ENCODE results near the gene ZBTB6. TPM values are rescaled to one million over a fixed set of nuclear protein-coding genes. Genes with fewer than 3 reads are reported as not detected.

The ZBTB6 gene
- total and polyA plus RNA-seq, 9 of the 15 experiments (the other 6 are each of a cell fraction or from before 2014, with no cell fraction given) = 1.4 to 7.2 (median 5.3) TPM

GRCh38 chr9:122863407-122863806 is 49.7 kb downstream of the ZBTB6 start:
- POLR2A ChIA-PET = no interaction called here
- Histone ChIP-seq H3K9me3 (replicated peaks; ENCODE audit: control insufficient read depth, insufficient read depth, low read depth, low read length) (no peaks in the 10 kb centered on the region), H3K27ac (ENCODE audit: extremely low read depth, low read depth, low read length) (no peak overlapping the region), H3K27me3 (ENCODE audit: control insufficient read depth in 2 of 2, insufficient read depth in 2 of 2, low read length in 2 of 2) (no peaks in the 10 kb centered on the region), H3K4me1 (replicated peaks in 1 of 2; ENCODE audit: control insufficient read depth in 2 of 2, insufficient read depth in 2 of 2, low read length in 2 of 2) (no peaks in the 10 kb centered on the region), H3K4me2 (ENCODE audit: insufficient read depth, low read length) (no peak overlapping the region), H3K36me3 (ENCODE audit: control insufficient read depth, insufficient read depth, low read length) (peaks cover 39% of the 10 kb centered on the region), H3K79me2 (ENCODE audit: control insufficient read depth, insufficient read depth, low read length) (no peaks in the 10 kb centered on the region), H3K4me3 (no peak overlapping the region), H4K20me1 (replicated peaks; ENCODE audit: control insufficient read depth, insufficient read depth, low read length) (no peaks in the 10 kb centered on the region), H3K9ac (ENCODE audit: insufficient read depth in 1 of 2, low read depth in 2 of 2, low read length in 2 of 2) (no peak overlapping the region), H3K9me1 (ENCODE audit: control insufficient read depth, insufficient read depth, low read length) (no peaks in the 10 kb centered on the region), H2AFZ (ENCODE audit: low read depth, low read length) (no peak overlapping the region)
- no TSS peak for BruUV-seq (replicated peaks)
- in situ Hi-C loops (cut with MboI) = no loop called here
- CTCF ChIA-PET (ENCODE audit: low intra/inter-chr PET ratio) = no interaction called here
- TF ChIP-seq CLOCK (CRISPR knock-in tag; IDR thresholded peaks at IDR 0.05; ENCODE audit: borderline replicate concordance) (no peak), MITF (IDR thresholded peaks at IDR 0.05) (no peak), CGGBP1 (CRISPR knock-in tag; IDR thresholded peaks at IDR 0.05) (no peak), IRF1 (CRISPR knock-in tag; IDR thresholded peaks at IDR 0.05; ENCODE audit: borderline replicate concordance) (no peak), JUN (IDR thresholded peaks at IDR 0.05; ENCODE audit: borderline replicate concordance, low read depth, low read length) (no peak), JUN (CRISPR knock-in tag; IDR thresholded peaks at IDR 0.05; ENCODE audit: borderline replicate concordance) (no peak), ZFP30 (CRISPR knock-in tag; IDR thresholded peaks at IDR 0.05; ENCODE audit: borderline replicate concordance) (no peak)
- no peak for FAIRE-seq
- no peak for DNase-seq (ENCODE audit: extremely low read depth in 1 of 4, low spot score in 3 of 4)
- intact Hi-C loops (cut with micrococcal nuclease) = no loop called here
- no peak for ATAC-seq
- WGBS (ENCODE audit: insufficient coverage, low coverage, missing lambda C conversion rate) = 94% methylated on average over 3 of the region's 3 CpGs
